ENCODE results near the gene ADRA1B.
"Not testable (repeated sequence)": the region's sequence is repeated elsewhere in the genome, so short reads cannot be mapped to it uniquely, and the experiment has no call there.

The ADRA1B gene

DNA sequence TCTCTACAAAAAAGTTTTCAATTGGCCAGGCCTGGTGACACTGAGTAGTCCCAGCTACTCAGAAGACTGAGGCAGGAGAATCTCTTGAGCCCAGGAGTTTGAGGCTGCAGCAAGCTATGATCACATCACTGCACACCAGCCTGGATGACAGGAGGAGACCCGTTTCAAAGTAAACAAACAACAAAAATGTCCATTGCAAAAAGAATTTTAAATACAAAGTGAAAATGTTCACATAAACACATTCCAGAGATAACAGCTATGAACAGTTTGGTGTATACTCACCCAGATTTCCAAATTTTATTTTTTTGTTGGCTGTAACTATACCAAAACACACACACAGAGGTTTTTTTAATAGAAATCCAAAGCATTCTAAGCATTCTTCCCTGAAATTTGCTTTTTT is 39.8 kb downstream of the ADRA1B start:
- H3K4me1 ChIP-seq (ENCODE audit: insufficient read depth, low read length): no peaks in the 10 kb centered on the region
- H3K27me3 ChIP-seq (ENCODE audit: control insufficient read depth in 1 of 2, insufficient read depth in 2 of 2, low read length in 2 of 2): no peaks in the 10 kb centered on the region
- H3K4me3 ChIP-seq (ENCODE audit: low read depth in 1 of 2, low read length in 2 of 2): no peak overlapping the region
- H3K36me3 ChIP-seq (ENCODE audit: insufficient read depth, low read length): no peaks in the 10 kb centered on the region
- H3K9ac ChIP-seq (ENCODE audit: low read length): no peak overlapping the region
- no peak overlapping the region for H3K27ac ChIP-seq (ENCODE audit: low read depth, low read length)
- H3K9me3 ChIP-seq (ENCODE audit: low read length): no peaks in the 10 kb centered on the region

DNA sequence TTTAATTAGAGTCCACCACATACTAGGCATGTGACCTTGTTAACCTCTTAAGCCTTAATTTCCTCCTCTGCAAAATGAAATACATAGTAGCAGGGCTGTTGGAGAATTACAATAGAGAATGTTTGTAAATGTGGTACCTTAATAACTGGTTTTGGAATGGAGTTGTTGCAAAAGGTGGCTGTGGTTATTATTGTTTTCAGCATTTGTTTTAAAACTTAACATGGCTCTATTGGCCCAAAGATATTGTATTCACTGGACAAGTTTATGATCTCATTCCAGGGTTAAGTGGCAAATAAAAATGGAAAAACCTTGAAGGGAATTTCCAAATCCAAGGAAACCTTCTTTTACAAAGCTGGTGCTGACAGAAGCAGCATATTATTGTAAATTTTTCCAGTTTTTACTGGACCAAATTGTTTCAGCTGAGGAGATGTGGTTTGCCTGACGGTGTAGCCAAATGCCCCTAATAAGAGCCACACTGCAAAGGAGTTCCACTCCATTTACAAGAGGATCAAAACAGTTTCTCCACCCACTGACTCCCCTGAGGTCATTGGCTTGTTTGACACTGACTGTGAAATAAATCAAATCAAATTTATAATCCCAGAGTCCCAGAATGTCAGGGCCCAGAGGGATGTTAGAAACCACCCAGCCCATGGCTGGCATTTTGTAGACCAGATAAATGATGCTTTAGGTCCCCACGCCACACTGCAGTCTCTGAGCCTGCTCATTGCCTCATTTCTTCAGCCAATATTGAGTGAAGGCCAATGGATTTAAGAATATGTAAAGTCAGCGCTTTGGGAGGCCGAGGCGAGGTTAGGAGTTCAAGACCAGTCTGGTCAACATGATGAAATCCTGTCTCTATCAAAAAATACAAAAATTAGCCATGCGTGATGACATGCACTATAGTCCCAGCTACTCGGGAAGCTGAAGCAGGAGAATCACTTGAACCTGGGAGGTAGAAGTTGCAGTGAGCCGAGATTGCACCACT is 45.2 kb downstream of the ADRA1B start:
- no peak overlapping the region for H3K9ac ChIP-seq (ENCODE audit: low read length)
- H3K4me1 ChIP-seq (ENCODE audit: insufficient read depth, low read length): no peaks in the 10 kb centered on the region
- no peak overlapping the region for H3K4me3 ChIP-seq (ENCODE audit: low read depth in 1 of 2, low read length in 2 of 2)
- H3K27me3 ChIP-seq (ENCODE audit: control insufficient read depth in 1 of 2, insufficient read depth in 2 of 2, low read length in 2 of 2): no peaks in the 10 kb centered on the region
- no peak overlapping the region for H3K27ac ChIP-seq (ENCODE audit: low read depth, low read length)
- no peaks in the 10 kb centered on the region for H3K36me3 ChIP-seq (ENCODE audit: insufficient read depth, low read length)
- no peaks in the 10 kb centered on the region for H3K9me3 ChIP-seq (ENCODE audit: low read length)

DNA sequence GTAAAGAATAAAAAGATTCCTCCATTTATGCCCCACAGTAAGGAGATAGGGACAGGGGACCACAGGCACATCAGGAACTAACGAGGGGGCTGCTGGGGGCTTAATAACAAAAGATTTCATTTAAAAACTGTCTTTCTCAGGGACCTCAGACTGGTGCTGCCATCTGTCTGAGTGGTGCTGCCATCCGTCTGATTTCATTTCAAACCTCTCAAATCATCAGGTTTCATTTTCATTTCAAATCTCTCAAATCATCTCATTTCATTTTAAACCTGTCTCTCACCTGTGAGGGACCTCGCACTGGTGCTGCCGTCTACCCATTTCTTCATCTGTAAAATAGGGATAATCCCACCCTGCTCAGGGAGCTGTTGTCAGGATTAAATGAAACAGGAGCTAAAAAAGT is 45.9 kb downstream of the ADRA1B start:
- H3K4me1 ChIP-seq (ENCODE audit: insufficient read depth, low read length): no peaks in the 10 kb centered on the region
- H3K27me3 ChIP-seq (ENCODE audit: control insufficient read depth in 1 of 2, insufficient read depth in 2 of 2, low read length in 2 of 2): no peaks in the 10 kb centered on the region
- no peaks in the 10 kb centered on the region for H3K9me3 ChIP-seq (ENCODE audit: low read length)
- no peak overlapping the region for H3K27ac ChIP-seq (ENCODE audit: low read depth, low read length)
- no peak overlapping the region for H3K4me3 ChIP-seq (ENCODE audit: low read depth in 1 of 2, low read length in 2 of 2)
- H3K9ac ChIP-seq (ENCODE audit: low read length): no peak overlapping the region
- no peaks in the 10 kb centered on the region for H3K36me3 ChIP-seq (ENCODE audit: insufficient read depth, low read length)

DNA sequence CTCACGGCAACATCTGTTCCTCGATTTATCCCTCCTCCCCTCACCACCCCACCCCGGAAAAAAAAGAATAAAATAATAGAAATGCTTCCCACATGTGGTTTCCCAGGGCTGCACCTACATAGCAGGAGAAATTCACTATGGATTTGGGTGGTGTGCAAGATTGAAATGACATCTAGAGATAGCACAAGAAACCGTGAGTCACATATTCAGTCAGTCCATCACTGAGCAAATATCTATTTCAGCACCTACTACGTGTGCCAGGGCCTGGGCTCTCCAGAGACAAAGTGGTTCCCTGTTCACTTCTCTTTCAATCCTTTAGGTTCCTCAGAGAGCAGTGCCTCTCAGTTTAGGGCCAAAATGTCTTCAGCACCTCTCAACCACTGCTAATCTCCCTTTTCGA is 47.7 kb downstream of the ADRA1B start:
- Histone ChIP-seq H3K27me3 (ENCODE audit: control insufficient read depth in 1 of 2, insufficient read depth in 2 of 2, low read length in 2 of 2) (peaks cover 0 to 2% of the 10 kb centered on the region in 2 donors), H3K4me1 (ENCODE audit: insufficient read depth, low read length) (no peaks in the 10 kb centered on the region), H3K36me3 (ENCODE audit: insufficient read depth, low read length) (no peaks in the 10 kb centered on the region), H3K4me3 (ENCODE audit: low read depth in 1 of 2, low read length in 2 of 2) (no peak overlapping the region), H3K9me3 (ENCODE audit: low read length) (no peaks in the 10 kb centered on the region), H3K9ac (ENCODE audit: low read length) (no peak overlapping the region), H3K27ac (ENCODE audit: low read depth, low read length) (no peak overlapping the region)

DNA sequence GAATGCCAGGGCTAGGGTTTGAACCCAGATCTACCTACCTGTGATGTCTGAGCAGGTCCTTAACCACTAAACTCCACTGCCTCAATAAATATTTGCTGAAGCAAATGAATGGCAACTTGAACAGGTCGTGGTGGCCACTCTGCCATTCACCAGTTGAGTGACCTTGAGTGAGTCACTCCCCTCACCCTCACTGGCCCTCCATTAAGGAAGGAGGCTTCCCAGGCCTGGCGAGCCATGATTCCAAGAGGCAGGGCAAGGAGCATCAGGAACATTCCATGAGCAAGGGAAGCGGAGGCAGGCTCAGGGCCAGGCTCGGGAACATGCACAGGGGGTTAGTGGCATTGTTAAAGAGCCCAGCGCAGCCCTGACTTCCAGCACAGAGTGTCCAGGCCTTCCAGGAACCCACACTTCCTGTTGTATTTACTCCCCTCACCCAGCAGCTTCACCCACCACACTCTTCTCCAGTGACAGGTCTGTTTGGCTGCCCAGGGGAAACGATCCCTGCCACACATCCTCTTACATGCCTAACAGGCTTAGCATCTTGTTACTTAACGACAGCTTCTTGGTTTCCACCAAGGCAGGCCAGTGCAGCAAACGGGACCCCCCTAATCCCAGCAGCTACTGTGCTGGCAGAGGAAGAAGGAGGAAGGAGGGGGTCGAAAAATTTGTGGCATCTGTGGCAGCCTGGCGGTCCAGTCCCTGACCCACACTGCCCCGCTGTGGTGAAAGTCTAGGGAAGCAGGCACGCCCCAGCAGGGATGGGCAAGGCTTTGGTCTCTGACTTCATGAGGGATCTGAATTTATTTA is 49.0 kb downstream of the ADRA1B start:
- Histone ChIP-seq H3K9me3 (ENCODE audit: low read length) (no peaks in the 10 kb centered on the region), H3K4me1 (ENCODE audit: insufficient read depth, low read length) (no peaks in the 10 kb centered on the region), H3K27ac (ENCODE audit: low read depth, low read length) (no peak overlapping the region), H3K9ac (ENCODE audit: low read length) (no peak overlapping the region), H3K36me3 (ENCODE audit: insufficient read depth, low read length) (no peaks in the 10 kb centered on the region), H3K4me3 (ENCODE audit: low read depth in 1 of 2, low read length in 2 of 2) (no peak overlapping the region), H3K27me3 (ENCODE audit: control insufficient read depth in 1 of 2, insufficient read depth in 2 of 2, low read length in 2 of 2) (peaks cover 0 to 2% of the 10 kb centered on the region in 2 donors)

DNA sequence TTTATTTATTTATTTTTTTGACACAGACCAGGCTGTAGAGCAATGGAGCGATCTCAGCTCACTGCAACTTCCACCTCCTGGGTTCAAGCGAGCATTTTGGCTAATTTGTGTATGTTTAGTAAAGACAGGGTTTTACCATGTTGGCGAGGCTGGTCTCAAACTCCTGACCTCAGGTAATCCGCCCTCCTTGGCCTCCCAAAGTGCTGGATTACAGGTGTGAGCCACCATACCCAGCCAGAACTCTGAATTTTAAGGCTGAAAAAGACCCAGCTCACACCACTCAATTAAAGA is 49.5 kb downstream of the ADRA1B start:
- not testable (repeated sequence) for H3K27me3 ChIP-seq (ENCODE audit: control insufficient read depth in 1 of 2, insufficient read depth in 2 of 2, low read length in 2 of 2); H3K27ac ChIP-seq (ENCODE audit: low read depth, low read length)

DNA sequence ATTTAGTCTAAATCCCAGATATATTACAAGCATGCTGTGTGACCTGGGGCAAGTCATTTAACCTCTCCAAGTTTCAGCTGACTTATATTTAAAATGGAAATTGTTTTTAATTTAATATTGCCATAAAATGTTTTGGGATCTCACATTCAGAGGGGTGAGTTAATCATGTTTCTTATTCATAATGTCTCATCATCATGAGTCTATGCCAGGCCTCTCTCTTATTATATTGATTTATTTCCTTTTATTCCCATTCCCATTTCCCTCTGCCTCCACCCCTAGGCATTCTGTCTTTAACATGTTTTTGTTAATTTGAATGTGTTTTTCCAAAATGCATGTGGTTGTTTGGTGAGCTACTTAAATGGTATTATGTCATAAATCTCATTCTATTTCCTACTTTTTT is 53.7 kb downstream of the ADRA1B start:
- Histone ChIP-seq H3K9me3 (ENCODE audit: low read length) (no peaks in the 10 kb centered on the region), H3K9ac (ENCODE audit: low read length) (no peak overlapping the region), H3K4me1 (ENCODE audit: insufficient read depth, low read length) (no peaks in the 10 kb centered on the region), H3K36me3 (ENCODE audit: insufficient read depth, low read length) (no peaks in the 10 kb centered on the region), H3K27me3 (ENCODE audit: control insufficient read depth in 1 of 2, insufficient read depth in 2 of 2, low read length in 2 of 2) (peaks cover 11 to 12% of the 10 kb centered on the region in 2 donors), H3K4me3 (ENCODE audit: low read depth in 1 of 2, low read length in 2 of 2) (no peak overlapping the region), H3K27ac (ENCODE audit: low read depth, low read length) (no peak overlapping the region)

More for the DNA sequence above, 49.5 kb downstream of the ADRA1B start:
- H3K4me3 ChIP-seq (ENCODE audit: low read depth in 1 of 2, low read length in 2 of 2); H3K4me1 ChIP-seq (ENCODE audit: insufficient read depth, low read length); H3K36me3 ChIP-seq (ENCODE audit: insufficient read depth, low read length); H3K9ac ChIP-seq (ENCODE audit: low read length); H3K9me3 ChIP-seq (ENCODE audit: low read length): not testable (repeated sequence)

DNA sequence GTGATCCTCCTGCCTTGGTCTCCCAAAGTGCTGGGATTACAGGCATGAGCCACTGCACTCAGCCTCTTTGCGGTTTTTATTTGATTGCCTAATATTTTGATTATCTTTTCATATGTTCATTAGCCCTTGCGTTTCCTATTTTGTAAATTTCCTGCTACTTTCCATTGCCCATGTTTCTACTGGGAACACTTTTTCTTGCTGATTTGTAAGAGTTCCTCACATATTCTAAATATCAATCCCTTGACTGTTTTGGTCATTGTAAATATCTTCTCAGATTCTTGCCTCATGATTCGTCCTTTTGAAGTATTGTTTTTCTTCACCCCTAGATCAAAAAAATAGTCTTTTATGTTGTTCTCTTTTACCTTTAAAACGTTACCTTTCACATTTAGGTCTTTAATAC is 54.8 kb downstream of the ADRA1B start:
- Histone ChIP-seq H3K9ac (ENCODE audit: low read length) (no peak overlapping the region), H3K4me3 (ENCODE audit: low read depth in 1 of 2, low read length in 2 of 2) (no peak overlapping the region), H3K36me3 (ENCODE audit: insufficient read depth, low read length) (no peaks in the 10 kb centered on the region), H3K27ac (ENCODE audit: low read depth, low read length) (no peak overlapping the region), H3K4me1 (ENCODE audit: insufficient read depth, low read length) (no peaks in the 10 kb centered on the region), H3K27me3 (ENCODE audit: control insufficient read depth in 1 of 2, insufficient read depth in 2 of 2, low read length in 2 of 2) (peaks cover 12 to 15% of the 10 kb centered on the region in 2 donors), H3K9me3 (ENCODE audit: low read length) (no peaks in the 10 kb centered on the region)

DNA sequence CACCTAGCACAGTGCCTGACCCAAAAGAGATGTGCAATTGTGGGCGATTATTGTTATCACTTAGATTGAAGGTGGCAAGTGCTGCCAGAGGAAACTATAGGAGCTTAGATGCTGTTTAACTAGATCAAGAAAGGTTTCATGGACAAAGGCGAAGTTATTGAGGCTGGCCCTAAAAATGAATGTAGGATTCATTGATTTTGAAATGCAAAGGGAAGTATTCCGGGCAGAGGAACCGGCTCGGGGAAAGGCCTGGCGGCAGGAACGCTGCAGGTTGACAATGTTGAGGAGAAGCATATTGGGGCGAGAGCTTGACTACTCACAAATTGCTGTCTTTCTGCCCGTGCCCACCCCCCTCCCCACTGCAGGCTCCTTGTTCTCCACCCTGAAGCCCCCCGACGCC is 55.2 kb downstream of the ADRA1B start:
- no peak overlapping the region for H3K4me3 ChIP-seq (ENCODE audit: low read depth in 1 of 2, low read length in 2 of 2)
- no peak overlapping the region for H3K9ac ChIP-seq (ENCODE audit: low read length)
- peaks cover 12 to 15% of the 10 kb centered on the region in 2 donors for H3K27me3 ChIP-seq (ENCODE audit: control insufficient read depth in 1 of 2, insufficient read depth in 2 of 2, low read length in 2 of 2)
- H3K4me1 ChIP-seq (ENCODE audit: insufficient read depth, low read length): no peaks in the 10 kb centered on the region
- no peaks in the 10 kb centered on the region for H3K9me3 ChIP-seq (ENCODE audit: low read length)
- no peak overlapping the region for H3K27ac ChIP-seq (ENCODE audit: low read depth, low read length)
- no peaks in the 10 kb centered on the region for H3K36me3 ChIP-seq (ENCODE audit: insufficient read depth, low read length)

DNA sequence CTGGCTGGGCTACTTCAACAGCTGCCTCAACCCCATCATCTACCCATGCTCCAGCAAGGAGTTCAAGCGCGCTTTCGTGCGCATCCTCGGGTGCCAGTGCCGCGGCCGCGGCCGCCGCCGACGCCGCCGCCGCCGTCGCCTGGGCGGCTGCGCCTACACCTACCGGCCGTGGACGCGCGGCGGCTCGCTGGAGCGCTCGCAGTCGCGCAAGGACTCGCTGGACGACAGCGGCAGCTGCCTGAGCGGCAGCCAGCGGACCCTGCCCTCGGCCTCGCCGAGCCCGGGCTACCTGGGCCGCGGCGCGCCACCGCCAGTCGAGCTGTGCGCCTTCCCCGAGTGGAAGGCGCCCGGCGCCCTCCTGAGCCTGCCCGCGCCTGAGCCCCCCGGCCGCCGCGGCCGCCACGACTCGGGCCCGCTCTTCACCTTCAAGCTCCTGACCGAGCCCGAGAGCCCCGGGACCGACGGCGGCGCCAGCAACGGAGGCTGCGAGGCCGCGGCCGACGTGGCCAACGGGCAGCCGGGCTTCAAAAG is 55.7 kb downstream of the ADRA1B start:
- H3K4me3 ChIP-seq (ENCODE audit: low read depth in 1 of 2, low read length in 2 of 2): no peak overlapping the region
- no peak overlapping the region for H3K27ac ChIP-seq (ENCODE audit: low read depth, low read length)

DNA sequence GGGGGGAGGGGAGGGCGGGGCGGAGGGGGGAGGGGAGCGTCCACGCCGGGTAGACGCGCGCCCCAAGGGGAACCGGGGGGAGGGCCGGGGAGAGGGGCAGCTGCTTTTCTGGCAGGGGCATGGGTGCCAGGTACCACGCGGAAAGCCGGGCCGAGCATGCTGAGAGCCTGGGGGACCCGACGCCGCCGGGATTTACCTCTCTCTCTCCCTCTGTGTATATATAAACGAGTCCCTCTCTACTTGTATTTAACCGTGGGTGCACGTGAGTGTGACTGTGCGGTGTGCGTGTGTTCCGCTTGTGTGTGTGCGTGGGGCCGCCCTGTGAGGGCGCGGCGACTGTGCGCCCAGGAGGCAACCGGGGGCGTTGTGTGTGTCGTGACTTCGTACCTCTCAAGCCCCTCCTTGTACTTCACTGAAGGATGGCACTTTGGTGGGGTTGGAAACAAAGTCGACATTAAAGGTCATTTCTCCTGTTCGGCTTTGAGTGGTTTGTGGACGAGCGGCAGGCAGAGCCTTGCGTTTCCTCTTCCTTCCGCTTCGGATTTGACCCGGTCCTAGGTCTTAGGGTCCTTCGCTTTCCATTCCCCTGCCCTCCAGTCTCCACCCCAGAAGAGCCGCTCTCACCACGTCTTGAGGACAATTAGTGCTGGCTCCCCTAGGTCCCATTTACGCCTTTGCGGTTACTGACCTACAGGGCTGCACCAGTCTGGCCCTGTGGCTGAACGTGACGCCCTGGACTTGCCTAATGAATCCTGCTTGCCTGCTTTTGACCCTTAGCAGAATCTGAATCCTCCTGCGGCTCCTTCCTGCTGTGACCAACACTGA is 56.5 kb downstream of the ADRA1B start:
- peaks cover 12 to 15% of the 10 kb centered on the region in 2 donors for H3K27me3 ChIP-seq (ENCODE audit: control insufficient read depth in 1 of 2, insufficient read depth in 2 of 2, low read length in 2 of 2)
- H3K9me3 ChIP-seq (ENCODE audit: low read length): no peaks in the 10 kb centered on the region
- no peak overlapping the region for H3K27ac ChIP-seq (ENCODE audit: low read depth, low read length)
- no peak overlapping the region for H3K9ac ChIP-seq (ENCODE audit: low read length)
- no peaks in the 10 kb centered on the region for H3K4me1 ChIP-seq (ENCODE audit: insufficient read depth, low read length)
- H3K4me3 ChIP-seq (ENCODE audit: low read depth in 1 of 2, low read length in 2 of 2): no peak overlapping the region
- no peaks in the 10 kb centered on the region for H3K36me3 ChIP-seq (ENCODE audit: insufficient read depth, low read length)

More for the DNA sequence above, 55.7 kb downstream of the ADRA1B start:
- Histone ChIP-seq H3K9me3 (ENCODE audit: low read length) (no peaks in the 10 kb centered on the region), H3K9ac (ENCODE audit: low read length) (no peak overlapping the region), H3K4me1 (ENCODE audit: insufficient read depth, low read length) (no peaks in the 10 kb centered on the region), H3K27me3 (ENCODE audit: control insufficient read depth in 1 of 2, insufficient read depth in 2 of 2, low read length in 2 of 2) (peaks cover 12 to 15% of the 10 kb centered on the region in 2 donors), H3K36me3 (ENCODE audit: insufficient read depth, low read length) (no peaks in the 10 kb centered on the region)
